GM12873 (cell line): ENCODE results near the gene ZBED4.

Source experiments
- CTCF ChIP-seq: IDR thresholded peaks from 2 replicates; pipeline ENCODE4 v1.5.1; 2012; ENCODE audit warnings: low read depth, mild to moderate bottlenecking, moderate library complexity, low read length, control low read depth; ENCODE audit not compliant: insufficient read depth; ENCODE audit errors: missing control alignments

ZBED4 gene

GRCh38 chr22:49913446-49913845 is 59.8 kb downstream of the ZBED4 start:
- no peak for TF ChIP-seq CTCF

DNA sequence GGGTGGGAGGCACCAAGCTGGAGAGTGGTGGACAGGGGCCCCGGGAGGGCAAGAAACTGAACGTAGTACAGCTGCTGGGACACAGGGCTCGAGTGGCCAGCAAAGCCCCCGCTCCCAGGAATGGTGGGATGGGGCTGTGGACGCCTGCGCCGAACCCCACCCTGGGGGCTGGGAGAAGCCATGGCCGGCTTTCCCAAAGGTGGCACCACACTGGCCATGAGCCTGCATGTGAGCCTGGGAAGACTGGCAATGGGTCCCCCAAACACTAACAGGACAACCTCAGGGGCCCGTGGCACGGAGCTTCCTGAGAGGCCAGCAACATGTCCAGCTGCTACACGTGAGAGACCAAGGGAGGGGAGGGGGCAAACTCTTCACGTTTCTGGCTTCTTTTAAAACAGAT is 60.6 kb downstream of the ZBED4 start:
- no peak for TF ChIP-seq CTCF

- TF ChIP-seq CTCF, result no peak
Measured at GRCh38 chr22:49915610-49916009, 62.0 kb downstream of the ZBED4 start.

DNA sequence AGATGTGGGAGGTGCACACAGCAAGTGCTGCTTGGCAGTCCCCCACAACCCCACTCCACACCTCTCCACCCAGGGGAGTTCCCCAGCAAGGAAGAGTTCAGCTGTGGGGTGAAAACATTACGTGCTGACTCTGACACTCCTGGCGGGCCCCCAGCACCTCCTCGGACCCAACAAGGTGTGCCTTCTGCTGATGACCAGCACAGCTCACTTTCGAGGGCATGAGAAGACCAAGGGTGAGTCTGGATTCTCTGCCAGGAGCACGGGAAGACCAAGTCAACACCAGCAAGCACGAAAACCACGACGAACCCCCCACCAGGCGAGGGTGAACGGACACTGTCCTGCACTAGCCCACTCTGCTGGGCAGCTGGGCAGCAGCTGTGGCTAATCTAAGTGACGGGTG is 63.2 kb downstream of the ZBED4 start:
- no peak for TF ChIP-seq CTCF

DNA sequence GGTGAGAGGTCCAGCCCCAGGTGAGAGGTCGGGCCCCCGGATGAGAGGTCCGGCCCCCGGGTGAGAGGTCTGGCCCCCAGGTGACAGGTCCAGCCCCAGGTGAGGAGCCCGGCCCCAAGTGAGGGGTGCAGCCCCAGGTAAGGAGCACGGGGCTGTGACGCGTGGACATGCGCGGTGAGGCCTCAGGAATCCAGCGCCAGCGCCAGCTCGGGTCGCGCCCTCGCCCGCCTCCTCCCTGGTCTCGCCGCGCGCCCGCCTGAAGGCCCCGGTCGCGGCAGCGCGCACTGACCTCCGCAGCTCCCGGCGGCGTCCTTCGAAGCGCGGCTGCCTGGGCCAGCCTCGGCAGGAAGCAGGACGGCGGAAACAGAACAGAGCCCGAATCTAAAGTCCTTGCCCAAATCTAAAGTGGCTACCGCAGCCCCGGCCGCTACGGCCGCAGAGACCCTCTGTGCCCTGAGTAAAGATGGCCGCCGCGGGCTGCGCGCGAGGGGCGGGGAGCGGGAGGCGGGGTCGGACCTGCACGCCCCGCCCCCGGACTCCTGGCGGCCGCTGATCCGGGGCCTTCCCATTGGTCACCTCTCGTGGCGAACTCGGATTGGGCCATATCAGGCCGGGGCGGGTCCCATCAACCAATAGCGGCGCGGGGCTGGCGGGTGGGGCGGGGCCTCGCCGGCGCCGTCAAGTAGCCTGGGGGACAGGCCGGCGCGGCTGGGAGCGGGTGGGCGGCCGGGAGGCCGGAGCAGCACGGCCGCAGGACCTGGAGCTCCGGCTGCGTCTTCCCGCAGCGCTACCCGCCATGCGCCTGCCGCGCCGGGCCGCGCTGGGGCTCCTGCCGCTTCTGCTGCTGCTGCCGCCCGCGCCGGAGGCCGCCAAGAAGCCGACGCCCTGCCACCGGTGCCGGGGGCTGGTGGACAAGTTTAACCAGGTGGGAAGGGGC is 64.6 kb downstream of the ZBED4 start, which contains the start of the genes ALG12 and CRELD2:
Gene ALG12, minus strand, starts transcription at position 465 of the 937 bp plus-strand sequence. CDS start 4,673 bp downstream, outside the sequence.
Gene CRELD2, plus strand, starts transcription at position 661 of the 937 bp plus-strand sequence. Its CDS starts 136 bp downstream, at position 797.
- no peak for TF ChIP-seq CTCF

DNA sequence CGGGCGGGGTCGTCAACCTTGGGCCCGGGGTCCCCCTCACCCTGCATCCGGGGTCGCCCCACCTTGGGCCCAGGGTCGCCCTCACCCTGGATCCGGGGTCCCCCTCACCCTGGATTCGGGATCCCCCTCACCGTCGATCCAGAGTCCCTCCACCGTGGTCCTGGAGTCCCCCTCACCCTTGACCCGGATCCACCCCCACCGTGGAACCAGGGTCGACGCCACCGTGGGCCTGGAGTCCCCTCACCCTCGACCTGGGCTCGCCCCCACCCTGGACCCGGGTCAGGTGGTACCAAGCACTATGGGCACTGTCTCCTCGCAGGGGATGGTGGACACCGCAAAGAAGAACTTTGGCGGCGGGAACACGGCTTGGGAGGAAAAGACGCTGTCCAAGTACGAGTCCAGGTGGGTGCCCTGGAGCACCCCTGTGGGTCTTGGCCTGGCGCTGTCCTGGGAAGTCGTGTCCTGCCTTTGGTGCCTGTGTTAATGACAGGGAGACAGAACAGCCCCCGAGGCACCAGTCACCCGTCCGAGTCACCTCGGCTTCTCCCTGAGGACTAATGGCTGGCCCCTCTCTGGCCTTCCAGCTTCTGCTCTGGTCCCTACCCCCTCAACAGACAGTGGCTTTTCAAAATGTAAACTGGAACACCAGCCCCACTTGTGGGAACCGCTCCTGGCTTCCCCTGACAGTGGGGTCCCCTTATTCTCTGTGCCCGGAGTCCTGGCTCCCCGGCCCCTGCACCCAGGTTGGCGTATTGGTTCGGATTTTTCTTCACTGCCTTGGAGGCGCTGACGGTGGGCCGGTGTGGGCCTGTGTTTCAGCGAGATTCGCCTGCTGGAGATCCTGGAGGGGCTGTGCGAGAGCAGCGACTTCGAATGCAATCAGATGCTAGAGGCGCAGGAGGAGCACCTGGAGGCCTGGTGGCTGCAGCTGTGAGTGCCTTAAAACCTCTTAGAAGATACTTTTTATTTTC is 65.6 kb downstream of the ZBED4 start:
- TF ChIP-seq CTCF, result no peak
